ENCODE measurements around the gene PPP1R3G.
"Not testable (repeated sequence)": the region's sequence is repeated elsewhere in the genome, so short reads cannot be mapped to it uniquely, and the experiment has no call there.

PPP1R3G gene

GRCh38 chr6:5096482-5096881 is 11.3 kb downstream of the PPP1R3G start:
- no peak for DNase-seq

- DNase-seq = no peak
Observed at GRCh38 chr6:5098501-5099270, 13.5 kb downstream of the PPP1R3G start.

GRCh38 chr6:5099537-5099936 is 14.4 kb downstream of the PPP1R3G start:
- no peak for DNase-seq

- DNase-seq = no peak
Observed at GRCh38 chr6:5100806-5101205, 15.7 kb downstream of the PPP1R3G start.

GRCh38 chr6:5102267-5102970 is 17.3 kb downstream of the PPP1R3G start:
- DNase-seq = no peak

GRCh38 chr6:5103250-5103649 is 18.1 kb downstream of the PPP1R3G start:
- DNase-seq = no peak

- DNase-seq = no peak
Observed at GRCh38 chr6:5104667-5105066, 19.5 kb downstream of the PPP1R3G start.

- no peak for DNase-seq
Observed at GRCh38 chr6:5105146-5105545, 20.0 kb downstream of the PPP1R3G start.

- no peak for DNase-seq
Observed at GRCh38 chr6:5107341-5107740, 22.2 kb downstream of the PPP1R3G start.

- no peak for DNase-seq
Observed at GRCh38 chr6:5108068-5108467, 22.9 kb downstream of the PPP1R3G start.

GRCh38 chr6:5108536-5109150 is 23.5 kb downstream of the PPP1R3G start:
- DNase-seq = no peak

- no peak for DNase-seq
Observed at GRCh38 chr6:5109436-5109835, 24.3 kb downstream of the PPP1R3G start.

- DNase-seq = no peak
Observed at GRCh38 chr6:5110246-5110645, 25.1 kb downstream of the PPP1R3G start.

- DNase-seq = no peak
Observed at GRCh38 chr6:5111626-5112025, 26.5 kb downstream of the PPP1R3G start.

- no peak for DNase-seq
Observed at GRCh38 chr6:5112066-5112799, 27.1 kb downstream of the PPP1R3G start.

- no peak for DNase-seq
Observed at GRCh38 chr6:5113096-5113495, 28.0 kb downstream of the PPP1R3G start.

- DNase-seq = no peak
Observed at GRCh38 chr6:5115168-5115567, 30.0 kb downstream of the PPP1R3G start.

GRCh38 chr6:5116243-5116991 is 31.3 kb downstream of the PPP1R3G start:
- no peak for DNase-seq

GRCh38 chr6:5119090-5119951 is 34.2 kb downstream of the PPP1R3G start:
- DNase-seq = no peak

GRCh38 chr6:5120011-5120410 is 34.9 kb downstream of the PPP1R3G start:
- no peak for DNase-seq

- DNase-seq = not testable (repeated sequence)
Observed at GRCh38 chr6:5120543-5120942, 35.4 kb downstream of the PPP1R3G start.

GRCh38 chr6:5121479-5121878 is 36.3 kb downstream of the PPP1R3G start:
- DNase-seq = no peak

Measured in activated effector memory CD4-positive, alpha-beta T cell treated with Interleukin-2 at 50 U/mL for 16 hours (primary cell).